ENCODE data around the gene VWA5A.

Gene VWA5A

DNA sequence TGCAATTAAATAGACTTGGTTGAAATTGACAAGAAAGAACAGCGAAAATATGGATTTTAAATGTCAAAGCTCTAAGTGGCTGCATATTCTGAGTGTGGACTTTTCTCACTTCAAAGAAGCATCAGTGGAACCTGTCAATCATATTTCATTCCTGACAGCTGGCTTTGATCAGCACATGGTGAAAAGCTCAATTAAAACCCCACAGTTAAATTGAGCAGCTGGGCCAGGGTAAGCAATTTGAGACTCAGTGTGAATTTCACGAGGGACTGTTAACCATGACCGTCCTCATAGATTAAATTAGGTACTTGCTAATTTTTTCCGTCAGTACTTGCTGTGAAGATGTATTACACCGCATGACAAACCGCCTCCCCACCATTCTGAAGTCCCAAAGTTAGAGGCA lies 56.9 kb downstream of the VWA5A start:
- peak; percentile 44 for DNase-seq

DNA sequence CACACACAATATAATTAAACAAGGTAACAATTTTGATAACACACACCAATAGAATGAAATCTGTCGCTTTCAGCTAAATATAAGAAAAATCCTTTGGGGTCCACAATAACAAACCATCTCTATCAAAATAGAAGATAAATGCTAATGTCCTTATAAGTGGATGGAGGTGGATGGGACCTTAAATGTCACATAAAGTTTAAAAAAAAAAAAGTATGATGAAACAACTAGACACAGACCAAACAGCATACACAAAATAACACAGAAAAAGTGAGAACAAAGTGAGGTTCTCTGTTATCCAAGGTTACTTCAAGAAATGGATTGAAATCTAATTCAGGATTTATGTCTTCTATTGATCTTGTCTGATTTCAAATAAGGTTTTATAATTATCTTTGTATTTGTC lies 57.3 kb downstream of the VWA5A start:
- no peak for DNase-seq

DNA sequence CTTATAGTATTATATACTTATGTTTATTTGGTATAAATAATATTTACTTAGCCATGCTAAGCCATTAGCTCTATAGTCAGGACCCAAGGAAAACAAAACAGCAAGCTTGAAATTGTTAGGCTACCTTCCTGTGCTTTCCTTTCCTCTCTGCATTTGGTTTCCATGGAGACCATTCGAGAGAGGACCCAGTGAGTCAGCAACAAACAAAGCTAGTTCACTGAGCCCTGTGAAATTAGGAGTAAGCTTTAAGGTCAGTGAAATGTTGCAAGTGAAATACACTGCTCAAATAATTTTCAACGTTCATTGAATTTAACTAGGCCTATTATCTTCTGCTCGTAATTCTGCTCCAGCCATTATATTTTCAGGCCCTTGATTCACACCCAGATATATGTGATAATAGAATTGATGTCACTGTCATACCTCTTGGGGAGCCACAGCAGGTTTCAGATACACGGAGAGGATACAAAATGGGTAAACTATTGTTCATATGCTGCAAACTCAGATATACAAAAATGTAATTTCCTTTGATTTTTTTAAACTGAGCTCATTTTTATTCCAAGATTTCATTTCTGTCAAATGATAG lies 58.8 kb downstream of the VWA5A start:
- DNase-seq: peak; percentile 86

DNA sequence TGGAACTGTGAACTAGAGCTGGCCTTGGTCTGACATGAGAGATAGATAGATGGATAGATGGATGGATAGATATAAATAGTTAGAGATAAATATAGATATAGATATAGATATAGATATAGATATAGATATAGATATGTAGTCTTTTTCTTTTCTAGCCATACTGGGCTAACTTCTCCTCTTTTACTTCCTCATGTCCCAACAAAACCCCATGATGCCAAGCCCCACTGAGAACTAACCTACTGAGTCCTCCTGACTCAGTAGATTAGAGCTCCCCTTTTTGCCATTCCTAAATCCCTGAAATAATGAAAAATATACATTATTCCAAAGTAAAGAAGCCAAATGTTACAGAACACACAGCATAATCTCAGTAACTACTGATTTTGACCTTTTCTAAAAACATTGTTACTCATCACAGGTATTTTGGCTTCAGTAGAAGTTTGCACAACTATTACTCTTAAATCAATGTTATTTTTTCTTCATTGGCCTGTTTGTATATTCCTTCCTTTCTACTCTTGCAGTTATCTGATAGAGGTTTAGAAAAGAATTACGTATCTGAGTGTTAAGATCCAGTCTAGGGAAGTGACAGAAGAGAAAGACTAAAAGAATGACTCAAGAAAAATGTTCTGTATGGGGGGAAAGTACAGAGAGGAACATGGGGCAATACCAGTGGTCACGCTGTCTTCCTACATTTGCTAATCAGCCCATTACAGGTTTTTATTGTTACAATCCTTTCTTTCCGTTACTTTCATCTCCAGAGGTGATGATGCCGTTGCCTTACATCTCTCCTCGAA lies 61.9 kb downstream of the VWA5A start:
- DNase-seq: no peak

DNA sequence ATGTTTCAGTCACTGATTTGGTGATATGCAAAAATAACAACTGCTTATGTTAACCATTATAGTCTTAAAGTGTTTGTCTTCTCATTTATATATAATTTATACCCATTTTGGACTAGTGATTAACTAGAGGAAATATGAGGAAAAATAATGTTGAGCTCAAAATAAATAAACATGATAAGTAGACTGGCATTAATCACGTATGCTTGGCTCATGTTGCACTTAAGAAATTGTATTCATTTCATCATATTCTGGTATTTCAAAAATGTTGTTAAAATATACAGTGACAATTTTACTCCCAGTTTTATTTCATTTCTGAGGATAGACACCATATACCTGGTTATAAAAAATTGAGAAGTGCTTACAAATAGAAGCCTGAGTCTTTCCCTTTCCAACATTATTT lies 64.1 kb downstream of the VWA5A start:
- no peak for DNase-seq

DNA sequence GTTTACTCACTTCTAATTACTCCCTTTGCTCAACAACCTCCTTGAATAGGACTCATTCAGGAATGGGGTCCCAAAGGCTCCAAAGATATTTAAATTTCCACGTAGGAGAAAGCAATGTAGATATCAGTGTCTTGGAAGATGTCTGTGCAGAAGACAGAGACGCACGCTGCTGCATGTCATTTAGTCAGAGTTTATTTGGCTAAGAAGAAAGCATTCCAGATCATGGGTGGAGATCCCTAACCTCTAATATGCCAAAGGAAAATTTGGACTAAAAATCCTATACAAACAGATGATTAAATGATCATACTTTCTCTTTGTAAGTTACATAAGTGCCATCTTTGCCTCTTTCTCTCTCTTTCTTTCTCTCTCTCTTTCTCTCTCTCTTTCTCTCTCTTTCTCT lies 67.8 kb downstream of the VWA5A start, which contains the start of gene OR10D3:
Gene OR10D3 (plus strand): TSS at position 278 of the 400 bp plus-strand sequence. CDS start 1,925 bp downstream, outside the sequence.
- DNase-seq: no peak

DNA sequence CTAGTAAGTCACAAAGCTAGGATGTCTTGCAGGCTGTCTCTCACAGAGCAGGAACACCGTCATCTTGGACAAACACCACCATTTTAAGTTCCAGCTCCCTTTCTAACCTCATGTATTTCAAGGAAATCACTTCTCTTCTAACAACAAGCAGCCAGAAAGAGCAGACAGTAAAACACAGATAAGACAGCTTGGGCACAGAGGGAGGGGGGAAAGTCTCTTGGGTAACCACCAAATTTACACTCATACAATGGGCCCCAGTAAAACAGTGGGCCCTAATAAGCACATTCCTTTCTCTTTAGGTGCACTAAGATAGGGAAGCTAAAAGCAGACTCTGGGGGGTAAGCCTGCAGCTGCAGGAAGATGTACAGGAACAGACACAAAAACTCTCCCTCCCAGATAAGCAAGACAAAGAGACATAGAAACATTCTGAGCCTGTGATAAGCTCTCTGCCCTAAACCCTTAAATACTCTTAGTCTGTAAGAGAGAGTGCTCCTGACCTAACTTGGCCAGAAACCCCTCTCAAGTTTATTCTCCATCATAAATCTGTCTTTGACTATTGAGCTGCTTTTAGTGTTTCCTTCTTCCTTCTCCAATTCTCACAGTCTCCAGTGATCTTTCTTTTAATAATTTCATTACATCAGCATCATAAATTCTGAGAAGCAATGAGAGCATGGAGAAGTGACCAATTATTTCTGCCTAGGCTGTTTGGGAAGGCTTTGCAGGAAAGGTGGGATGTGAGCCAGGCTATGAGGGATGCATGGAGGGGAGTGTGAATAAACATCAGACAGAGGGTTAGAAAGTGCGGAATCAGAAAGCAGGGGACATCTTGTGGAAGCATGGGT lies 75.3 kb downstream of the VWA5A start:
- no peak for DNase-seq

DNA sequence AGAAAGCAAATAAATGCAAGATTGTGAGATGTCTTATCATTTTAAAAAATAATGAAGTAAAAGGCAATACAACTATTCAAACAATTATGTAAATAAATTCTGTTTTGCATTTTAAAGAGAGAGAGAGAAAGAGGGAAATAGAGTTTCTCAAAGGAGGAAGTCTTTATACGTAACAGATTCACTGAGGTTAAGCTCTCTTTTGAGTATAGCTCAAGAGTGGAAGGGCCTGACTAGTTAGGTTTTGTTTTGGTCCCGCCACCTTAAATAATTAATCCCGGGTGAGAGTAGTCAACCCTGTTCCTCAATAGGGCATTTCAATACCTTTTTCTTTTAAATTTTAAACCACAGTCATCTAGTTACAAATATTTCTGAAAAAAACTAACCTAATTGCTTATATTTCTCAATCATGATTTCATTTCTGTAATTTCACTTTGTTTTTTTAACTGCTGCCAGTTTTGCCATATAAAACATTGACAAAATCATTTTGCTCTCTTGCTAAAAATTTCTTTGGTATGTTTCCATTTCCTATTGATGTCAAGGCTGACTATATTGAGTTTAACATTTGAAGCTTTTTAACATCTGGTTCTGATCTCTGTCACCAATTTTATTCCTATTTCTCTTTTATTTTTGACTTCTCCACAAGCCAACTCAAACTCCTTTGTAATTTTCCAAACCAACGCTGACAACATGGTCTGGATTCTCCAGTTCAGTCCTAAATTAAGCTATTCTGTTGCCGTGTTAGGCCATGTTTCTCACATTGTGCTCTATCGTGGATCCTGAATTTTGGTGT lies 78.2 kb downstream of the VWA5A start:
- no peak for DNase-seq

DNA sequence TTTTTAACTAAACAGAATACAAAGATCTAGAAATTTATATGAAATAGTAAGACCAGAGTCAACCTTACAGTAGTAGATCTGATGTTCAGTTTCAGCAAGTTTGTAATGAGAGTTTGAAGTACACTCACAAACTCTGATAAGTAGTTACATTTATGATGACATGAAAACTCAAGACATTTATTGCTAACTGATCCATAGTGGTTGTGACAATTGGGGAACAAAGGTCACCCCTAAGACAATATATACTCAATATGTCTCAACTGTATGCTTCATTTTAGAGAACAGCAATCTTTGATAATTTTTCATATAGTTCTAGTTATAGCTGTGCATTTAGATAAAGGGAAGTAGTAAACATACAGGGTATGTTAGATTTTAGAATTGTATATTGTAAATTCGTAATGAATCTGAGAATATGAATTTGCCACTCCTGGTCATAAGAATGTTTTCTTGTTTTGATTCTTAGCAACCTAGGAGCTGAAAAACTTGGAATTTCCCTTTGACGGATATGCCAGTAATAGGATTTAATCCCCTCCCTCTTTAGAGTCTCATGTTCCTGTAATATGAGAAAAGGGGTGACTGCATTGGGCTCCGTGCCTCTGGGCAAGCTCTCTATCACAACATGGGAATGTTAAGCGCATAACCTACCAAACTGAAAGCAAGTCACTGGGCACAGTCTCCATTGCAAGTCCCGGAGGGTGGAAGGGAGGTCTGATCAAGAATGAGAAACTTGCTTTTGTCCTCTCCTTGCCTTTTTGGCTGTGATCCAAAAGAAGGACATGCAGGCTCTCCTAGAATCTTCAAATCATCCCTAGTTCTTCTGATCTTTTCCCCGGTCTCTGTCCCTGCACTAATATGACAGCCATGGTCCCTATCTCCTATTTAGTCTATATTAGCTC lies 79.3 kb downstream of the VWA5A start:
- DNase-seq: no peak

DNA sequence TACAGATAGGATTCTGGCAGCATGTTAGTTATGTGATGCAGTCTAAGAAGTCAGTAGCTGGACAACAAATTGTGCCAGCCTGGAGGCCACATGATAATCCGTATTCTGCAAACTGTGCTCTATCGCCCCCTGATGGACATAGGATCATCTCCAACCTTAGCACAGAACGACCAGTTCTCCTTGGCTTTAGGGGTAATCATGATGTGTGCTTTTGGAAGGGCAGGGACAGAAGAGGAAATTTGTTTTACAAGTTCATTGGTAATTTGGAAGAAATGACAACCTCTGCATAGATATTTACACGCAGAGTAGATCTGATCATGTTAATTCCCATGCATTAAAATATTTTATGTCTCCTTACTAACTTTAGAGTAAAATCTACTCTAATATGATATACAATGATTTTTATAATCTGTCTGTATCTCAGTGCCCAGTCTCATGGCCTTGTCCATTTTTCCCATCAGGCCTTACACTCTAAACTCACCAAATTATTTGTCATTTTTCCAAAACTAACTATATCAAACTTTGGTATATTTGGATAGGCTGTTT lies 80.0 kb downstream of the VWA5A start:
- DNase-seq: no peak

Data from NCI-H1417 treated with DMSO at 0.1 percent for 48 hours (cell line).